Cortex of kidney (tissue), 1 donor: ENCODE results near the gene MGMT.

Experiments
- DNase-seq: peaks from one replicate; lab custom pipeline; 2025; lab: John Stamatoyannopoulos, UW

Gene MGMT

GRCh38 chr10:129622736-129623135, 155.7 kb downstream of the MGMT start:
- DNase-seq = no peak

- DNase-seq = no peak
These were observed 157.5 kb downstream of the MGMT start for GRCh38 chr10:129624526-129624925.

- no peak for DNase-seq
These were observed 159.3 kb downstream of the MGMT start for GRCh38 chr10:129626309-129626708.

GRCh38 chr10:129626796-129627435, 159.9 kb downstream of the MGMT start:
- DNase-seq = no peak

GRCh38 chr10:129627442-129627841, 160.4 kb downstream of the MGMT start:
- DNase-seq = no peak

GRCh38 chr10:129628823-129629222, 161.8 kb downstream of the MGMT start:
- no peak for DNase-seq

GRCh38 chr10:129629911-129630310, 162.9 kb downstream of the MGMT start:
- no peak for DNase-seq

- DNase-seq = no peak
These were observed 164.0 kb downstream of the MGMT start for GRCh38 chr10:129631006-129631405.

GRCh38 chr10:129631870-129632623, 165.0 kb downstream of the MGMT start:
- no peak for DNase-seq

- DNase-seq = no peak
These were observed 170.0 kb downstream of the MGMT start for GRCh38 chr10:129637010-129637409.

GRCh38 chr10:129637846-129638245, 170.8 kb downstream of the MGMT start:
- no peak for DNase-seq

GRCh38 chr10:129641351-129641750, 174.3 kb downstream of the MGMT start:
- no peak for DNase-seq

- no peak for DNase-seq
These were observed 174.9 kb downstream of the MGMT start for GRCh38 chr10:129641982-129642381.

GRCh38 chr10:129642427-129642826, 175.4 kb downstream of the MGMT start:
- DNase-seq = no peak

- no peak for DNase-seq
These were observed 176.2 kb downstream of the MGMT start for GRCh38 chr10:129643266-129643665.

GRCh38 chr10:129645487-129645886, 178.4 kb downstream of the MGMT start:
- no peak for DNase-seq

- no peak for DNase-seq
These were observed 179.9 kb downstream of the MGMT start for GRCh38 chr10:129646973-129647372.

GRCh38 chr10:129647590-129647989, 180.5 kb downstream of the MGMT start:
- DNase-seq = no peak

GRCh38 chr10:129648856-129649255, 181.8 kb downstream of the MGMT start:
- DNase-seq = no peak

- DNase-seq = no peak
These were observed 185.0 kb downstream of the MGMT start for GRCh38 chr10:129652021-129652420.

- no peak for DNase-seq
These were observed 185.6 kb downstream of the MGMT start for GRCh38 chr10:129652521-129653201.

- no peak for DNase-seq
These were observed 186.4 kb downstream of the MGMT start for GRCh38 chr10:129653428-129653827.

GRCh38 chr10:129653861-129654260, 186.8 kb downstream of the MGMT start:
- DNase-seq = no peak
